Left ventricle myocardium superior (tissue), 1 donor: ENCODE results near the gene CTSE. TPM values are rescaled to one million over a fixed set of nuclear protein-coding genes. Genes with fewer than 3 reads are reported as not detected.
"Not testable (repeated sequence)": the region's sequence is repeated elsewhere in the genome, so short reads cannot be mapped to it uniquely, and the experiment has no call there.

Experiments
- ATAC-seq: fragments of 200-7000 bp; cut with Tn5 transposase; one replicate; pipeline ENCODE4 v1.9.1; 2020; ENCODE audit warnings: mild to moderate bottlenecking, moderate library complexity
- DNase-seq: peaks from one replicate; pipeline ENCODE4 v3.0.0-alpha.2; 2020
- intact Hi-C: fragments of 100-400 bp; cut with micrococcal nuclease; formaldehyde crosslinking; loops from one replicate; pipeline ENCODE4 v1.11.0; 2022
- total RNA-seq: library from RNA; stranded (reverse); fragmentation: NEBNext Ultra II Directional; extraction: Animal tissue kit (Norgen Biotek cat#: 25700); gene quantifications from one replicate; pipeline ENCODE4 v1.2.1, GENCODE V29; 2021
- donor health status: DM: no; HTN: yes; CAD: no; lungs with severe emphysema.

CTSE gene
- total RNA-seq, 1 donor from 2014 or later, result 0.15 TPM

DNA sequence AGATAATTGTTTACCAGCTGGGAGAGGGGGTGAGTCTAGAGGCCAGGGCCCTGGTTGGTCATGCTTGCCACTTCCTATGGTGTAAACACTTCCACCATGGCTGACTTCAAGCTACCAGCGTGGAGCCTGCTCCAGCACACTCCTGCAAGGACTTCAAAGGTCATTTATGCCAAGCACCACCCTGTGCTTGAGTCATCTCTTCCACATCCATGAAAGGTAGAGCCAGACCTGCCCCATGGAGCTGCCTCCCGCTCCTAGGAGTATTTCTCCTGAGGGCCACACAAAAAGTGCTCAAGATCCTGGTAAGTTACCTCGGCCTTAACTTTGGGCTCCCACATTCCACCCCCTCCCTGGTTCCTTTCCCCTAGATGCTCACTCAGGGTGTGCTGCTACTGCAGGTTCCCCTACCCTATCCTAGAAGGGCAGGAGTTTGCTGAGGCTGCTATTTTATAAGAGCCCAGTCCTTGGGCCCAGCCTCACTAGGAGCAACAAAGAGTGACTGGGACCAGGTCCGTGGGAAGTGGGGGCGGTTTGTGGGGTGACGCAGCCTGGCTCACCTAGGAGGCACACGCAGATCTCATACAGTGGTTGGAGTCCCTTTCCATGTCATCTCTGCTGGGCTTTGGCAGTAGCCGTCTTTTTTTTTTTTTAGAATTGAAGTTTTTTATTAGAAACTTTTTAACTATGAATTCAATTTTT is 22.9 kb downstream of the CTSE start:
- ATAC-seq, result no peak
- no peak for DNase-seq
- intact Hi-C loops, result no loop called here

DNA sequence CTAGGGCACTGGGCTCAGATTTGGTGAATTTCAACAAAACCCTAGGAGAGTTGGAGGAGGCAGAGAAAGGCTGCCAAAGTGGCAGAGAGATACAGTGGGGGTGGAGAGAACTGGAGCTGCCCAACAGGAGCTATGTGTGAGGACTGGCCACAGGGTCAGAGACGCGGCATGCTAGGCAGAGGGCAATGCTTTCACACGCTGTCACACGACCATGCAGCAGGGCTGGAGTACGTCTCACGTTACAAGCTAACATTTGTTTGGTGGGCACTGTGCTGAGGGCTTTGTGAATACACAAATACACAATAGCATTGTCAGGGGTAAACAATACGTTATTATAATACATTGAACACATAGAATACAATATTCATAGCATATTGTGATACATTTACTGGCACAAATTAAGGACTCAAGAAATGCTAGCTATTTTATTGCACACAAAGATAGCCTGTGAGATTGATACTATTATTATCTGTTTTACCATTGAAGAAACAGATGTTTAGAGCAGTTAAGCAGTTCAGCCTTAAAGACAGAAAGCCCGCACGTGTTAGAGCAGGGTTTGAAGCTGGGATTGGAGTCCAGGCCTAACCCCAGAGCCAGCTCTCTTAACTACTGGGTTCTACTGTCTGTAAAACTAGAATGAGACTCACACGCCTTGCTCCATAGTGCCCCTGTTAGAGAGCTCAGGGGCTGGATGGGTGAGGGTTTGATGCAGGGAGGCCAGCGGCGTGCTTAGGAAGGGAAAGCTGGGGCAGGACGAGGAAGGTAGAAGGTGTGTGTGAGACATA is 25.0 kb downstream of the CTSE start:
- peak; percentile 72 for ATAC-seq
- peak; percentile 56 for DNase-seq
- intact Hi-C loops, result no loop called here

DNA sequence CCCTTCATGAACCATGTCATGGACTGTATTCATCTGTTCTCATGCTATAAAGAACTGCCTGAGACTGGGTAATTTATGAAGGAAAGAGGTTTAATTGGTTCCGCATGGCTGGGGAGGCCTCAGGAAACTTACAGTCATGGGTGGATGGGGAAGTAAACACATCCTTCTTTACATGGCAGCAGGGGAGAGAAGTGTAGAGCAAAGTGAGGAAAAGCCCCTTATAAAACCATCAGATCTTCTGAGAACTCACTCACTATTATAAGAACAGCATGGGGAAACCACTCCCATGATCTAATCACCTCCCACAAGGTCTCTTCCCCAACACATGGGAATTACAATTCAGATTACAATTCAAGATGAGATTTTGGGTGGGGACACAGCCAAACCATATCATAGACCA is 27.1 kb downstream of the CTSE start:
- intact Hi-C loops, ATAC-seq, DNase-seq: not testable (repeated sequence)

GRCh38 chr1:205994346-205994745 is 29.3 kb downstream of the CTSE start:
- DNase-seq, result no peak
- intact Hi-C loops, result no loop called here
- no peak for ATAC-seq

DNA sequence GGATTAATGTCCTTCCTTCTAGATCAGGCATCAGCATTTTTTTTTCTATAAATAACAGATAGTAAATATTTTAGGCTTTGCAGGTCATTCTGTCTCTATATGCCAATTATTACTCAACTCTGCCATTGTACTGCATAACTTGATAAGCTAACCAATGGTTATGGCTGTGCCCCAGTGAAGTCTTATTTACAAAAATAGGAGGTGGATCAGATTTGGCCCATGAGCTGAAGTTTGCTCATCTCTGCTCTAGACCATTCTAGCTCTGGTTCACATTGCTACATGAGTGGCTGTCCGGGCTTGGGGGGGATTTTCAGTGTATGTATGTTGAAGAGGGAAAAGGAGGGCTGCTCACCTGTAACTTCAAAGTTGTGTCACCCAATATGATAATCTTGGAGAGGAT is 30.6 kb downstream of the CTSE start:
- intact Hi-C loops, result no loop called here
- ATAC-seq (peak; percentile 19), DNase-seq (no peak)

DNA sequence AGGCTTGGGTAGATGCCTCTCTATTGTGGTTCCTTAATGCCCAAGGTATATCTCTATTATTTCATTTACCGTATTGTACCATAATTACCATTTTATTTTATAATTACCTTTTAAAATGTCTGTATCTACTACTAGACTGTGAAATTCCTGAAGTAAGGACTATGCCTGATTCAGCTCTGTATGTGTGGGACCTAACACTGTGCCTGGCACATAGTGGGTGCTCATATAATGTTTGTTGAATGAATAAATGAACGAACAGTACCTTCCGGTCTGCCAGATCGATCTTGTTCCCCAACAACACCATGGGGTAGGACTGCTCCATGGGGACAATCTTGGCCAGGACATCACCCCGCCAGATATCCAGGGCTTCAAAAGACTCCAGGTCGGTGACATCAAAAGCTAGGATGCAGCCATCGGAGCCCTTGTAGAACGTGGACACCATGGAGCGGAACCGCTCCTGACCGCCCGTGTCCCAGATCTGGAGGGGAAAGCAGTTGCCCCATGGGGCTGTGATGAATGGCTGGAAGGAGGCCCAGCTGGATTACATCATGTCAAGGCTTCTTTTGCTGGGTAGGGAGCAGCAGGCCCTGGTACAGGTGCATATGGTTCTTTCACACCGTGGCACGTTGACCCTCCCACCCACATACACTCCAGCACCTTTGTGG is 31.3 kb downstream of the CTSE start:
- DNase-seq (no peak), ATAC-seq (no peak)
- intact Hi-C loops, result no loop called here

- no peak for DNase-seq
- ATAC-seq, result no peak
- intact Hi-C loops, result no loop called here
Measured at GRCh38 chr1:205991237-205991636, 32.5 kb downstream of the CTSE start.

GRCh38 chr1:205990226-205990625 is 33.5 kb downstream of the CTSE start:
- ATAC-seq, result no peak
- DNase-seq, result no peak
- intact Hi-C loops, result no loop called here

- ATAC-seq (no peak), DNase-seq (no peak)
- intact Hi-C loops, result no loop called here
Measured at GRCh38 chr1:205989786-205990185, 33.9 kb downstream of the CTSE start.

- DNase-seq, result no peak
- ATAC-seq, result peak; percentile 26
- intact Hi-C loops, result no loop called here
Measured at GRCh38 chr1:205988585-205988995, 35.1 kb downstream of the CTSE start.

DNA sequence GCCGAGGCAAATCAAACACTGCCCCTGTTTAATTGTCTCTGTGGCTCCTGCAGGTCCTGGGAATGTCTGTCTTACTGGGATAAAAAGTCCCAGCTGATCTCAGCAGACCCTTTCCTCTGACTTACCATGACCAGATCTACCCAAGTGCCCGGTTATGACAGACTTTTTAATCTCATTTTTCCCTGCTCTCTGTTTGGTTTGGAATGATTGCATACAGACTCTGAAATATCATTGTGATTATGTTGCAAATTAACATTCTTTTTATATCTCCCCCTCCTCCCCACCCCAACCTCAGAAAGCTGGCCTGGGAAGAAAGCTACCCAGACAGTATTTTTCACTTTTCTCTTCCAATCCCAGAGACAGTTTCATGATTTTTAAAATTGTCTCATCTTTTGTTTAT is 36.8 kb downstream of the CTSE start:
- no peak for ATAC-seq
- DNase-seq, result no peak
- intact Hi-C loops, result no loop called here

DNA sequence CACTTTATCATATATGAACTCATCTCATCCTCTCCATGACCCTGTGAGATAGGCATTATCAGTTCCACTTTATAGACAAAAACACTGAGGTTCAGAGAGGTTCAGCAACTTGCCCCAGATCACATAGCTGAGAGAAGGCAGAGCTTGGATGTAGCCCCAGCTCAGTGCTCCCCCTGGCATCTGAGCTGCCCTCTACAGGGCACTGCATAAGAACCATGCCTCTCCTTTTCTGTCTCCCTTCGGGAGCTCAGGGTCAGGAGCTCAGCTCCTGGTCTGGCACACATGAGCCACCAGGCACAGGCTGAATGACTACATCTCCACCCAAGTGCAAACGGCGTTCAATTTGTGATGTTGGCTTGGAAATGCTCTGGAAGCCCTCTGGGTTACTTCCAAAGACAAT is 37.4 kb downstream of the CTSE start:
- DNase-seq (no peak), ATAC-seq (no peak)
- intact Hi-C loops, result no loop called here

DNA sequence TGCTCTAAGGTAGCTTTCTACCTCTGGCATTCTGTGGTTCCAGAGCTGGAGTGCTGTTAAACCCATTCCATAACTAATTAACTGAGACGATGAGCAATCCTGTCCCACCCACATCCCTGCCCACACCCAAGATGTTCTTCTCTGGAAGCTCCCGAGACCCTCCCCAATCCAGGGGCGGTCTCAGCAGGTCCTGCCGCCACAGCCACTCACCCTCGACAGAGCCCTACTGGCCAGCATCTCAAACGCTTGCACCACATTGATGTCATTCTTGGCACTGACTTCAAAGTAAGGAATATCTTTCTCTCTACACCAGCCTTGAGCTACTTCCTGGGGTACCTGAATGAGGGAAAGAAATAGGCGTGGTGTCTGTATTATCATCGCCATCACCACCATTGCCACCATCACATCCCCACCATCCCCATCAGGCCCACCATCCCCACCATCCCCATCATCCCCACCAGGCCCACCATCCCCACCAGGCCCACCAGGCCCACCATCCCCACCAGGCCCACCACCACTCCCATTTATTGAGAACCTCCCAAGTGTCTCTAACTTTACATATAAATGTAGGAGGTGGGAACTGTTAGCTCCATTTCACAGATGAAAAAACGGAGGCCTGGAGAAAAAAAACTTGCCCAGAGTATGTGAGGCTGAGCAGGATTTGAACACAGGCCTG is 38.2 kb downstream of the CTSE start:
- DNase-seq, result no peak
- intact Hi-C loops, result loop anchor here (2.0 kb wide), 1 partner anchor 121 kb away; no protein-coding TSS in a partner anchor
- no peak for ATAC-seq

DNA sequence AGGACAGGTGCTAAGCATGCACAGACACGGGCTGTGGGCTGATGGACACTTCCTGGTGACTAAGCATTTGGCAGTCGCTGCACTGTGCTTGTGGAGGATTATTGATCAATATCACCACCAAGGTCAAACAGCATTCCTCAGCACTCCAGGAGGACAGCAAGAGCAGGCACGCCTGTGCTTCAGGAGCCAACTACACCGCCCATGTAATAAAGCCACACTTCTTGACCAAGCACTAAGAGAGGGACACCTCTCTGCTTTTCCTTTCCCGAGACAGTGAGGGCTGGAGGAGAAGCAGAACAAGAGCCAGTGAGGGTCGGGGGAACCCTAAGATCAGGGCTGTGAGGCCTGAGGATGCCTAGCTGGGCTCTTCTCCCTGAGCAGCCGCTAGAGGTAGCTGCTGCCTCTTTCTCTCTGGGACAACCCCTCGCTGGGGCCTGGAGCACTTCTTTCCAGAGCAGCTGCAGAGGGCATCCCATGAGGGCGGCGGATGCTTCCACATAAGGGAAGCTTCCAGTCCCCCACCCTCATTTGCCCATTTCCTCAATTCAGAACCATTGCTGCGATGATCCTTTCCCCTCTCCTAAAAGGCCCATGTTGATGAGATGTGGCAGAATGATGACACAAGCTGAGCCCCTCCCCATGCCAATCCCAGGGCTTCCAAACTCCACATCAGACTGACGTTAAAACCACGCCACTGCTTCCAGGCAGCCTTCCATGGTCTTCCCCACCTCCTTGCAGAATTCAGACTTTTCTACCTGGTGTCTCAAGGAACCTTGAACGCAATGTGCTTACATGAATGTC is 39.6 kb downstream of the CTSE start:
- ATAC-seq, result peak; percentile 89
- intact Hi-C loops, result loop anchor here (2.0 kb wide), 1 partner anchor 123 kb away; no protein-coding TSS in a partner anchor
- DNase-seq, result peak; percentile 78

GRCh38 chr1:205981257-205981656 is 42.4 kb downstream of the CTSE start:
- ATAC-seq (no peak), DNase-seq (no peak)

DNA sequence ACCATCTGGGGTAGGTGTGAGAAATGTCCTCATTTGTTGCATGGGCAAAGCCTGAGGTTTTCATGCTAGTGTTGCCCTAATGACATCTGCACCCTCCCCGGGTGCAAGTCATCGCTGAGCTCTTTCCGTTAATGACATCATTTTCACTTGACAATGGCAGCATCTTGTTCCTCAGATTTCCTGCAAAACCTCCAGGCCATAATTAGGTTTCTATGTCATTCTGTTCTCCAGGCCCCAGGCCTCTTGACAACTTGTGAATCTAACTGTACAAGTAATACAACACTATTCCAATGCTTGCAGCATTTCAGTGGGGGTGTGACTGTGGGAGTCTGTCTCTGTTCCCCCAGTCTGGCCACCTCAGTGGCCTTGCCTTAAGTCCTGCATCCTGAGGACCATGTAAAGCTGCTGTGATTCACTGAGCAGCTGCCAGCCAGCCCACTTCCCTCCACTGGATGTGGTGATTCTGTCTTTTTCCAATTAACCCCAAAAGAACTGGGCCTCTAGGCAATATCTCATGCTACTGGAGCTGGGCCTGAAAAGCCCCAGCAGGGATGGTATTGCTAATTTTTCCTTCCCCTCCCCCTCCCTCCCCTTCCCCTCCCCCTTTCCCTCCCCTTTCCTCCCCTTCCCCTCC is 43.3 kb downstream of the CTSE start:
- DNase-seq (no peak), ATAC-seq (no peak)
- intact Hi-C loops, result no loop called here

More at GRCh38 chr1:205981257-205981656, 42.4 kb downstream of the CTSE start:
- intact Hi-C loops, result no loop called here

DNA sequence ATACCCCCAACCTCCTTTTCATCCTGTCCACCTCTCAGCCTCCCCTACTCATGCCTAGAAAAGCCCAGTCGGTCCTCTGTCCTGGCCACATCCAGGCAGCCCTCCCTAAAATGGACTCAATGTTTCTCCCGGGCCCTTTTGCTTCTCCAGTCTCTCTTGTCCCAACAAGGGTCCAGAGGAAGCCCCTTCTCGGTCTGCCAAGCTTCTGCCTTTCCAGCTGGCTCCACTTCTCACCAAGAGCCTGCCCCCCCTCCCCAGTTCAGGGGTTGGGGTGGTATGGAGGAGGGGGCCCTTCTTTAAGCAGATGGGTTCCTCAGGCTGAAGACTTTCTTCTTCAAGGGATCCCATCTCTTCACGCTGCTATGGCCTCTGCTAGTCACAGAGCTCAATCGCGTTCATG is 44.4 kb downstream of the CTSE start:
- intact Hi-C loops, result loop anchor here (10.0 kb wide), 1 partner anchor 184 kb away; no protein-coding TSS in a partner anchor
- DNase-seq (no peak), ATAC-seq (no peak)

DNA sequence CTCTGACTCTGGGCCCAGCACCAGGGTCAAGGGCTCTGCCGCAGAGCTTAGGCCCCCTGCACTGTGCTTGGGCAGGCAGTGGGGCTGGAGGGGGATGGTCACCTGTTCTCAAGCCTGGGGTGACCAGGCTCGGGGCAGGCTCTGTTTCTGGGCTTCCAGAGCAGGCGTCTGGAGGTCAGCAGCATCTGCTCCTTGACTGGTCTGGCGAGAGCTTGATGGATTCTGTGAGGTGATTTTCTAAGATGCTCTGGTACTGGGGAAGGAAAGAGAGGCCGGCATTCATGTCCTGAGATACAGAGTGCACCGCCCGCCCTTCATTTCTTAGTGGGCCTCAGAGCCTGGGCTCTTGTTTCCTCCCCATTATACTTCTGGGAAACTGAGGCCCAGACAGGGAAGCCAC is 45.0 kb downstream of the CTSE start:
- ATAC-seq (no peak), DNase-seq (no peak)
- intact Hi-C loops, result loop anchor here (10.0 kb wide), 1 partner anchor 184 kb away; no protein-coding TSS in a partner anchor
